ENCODE measurements around the gene ADGRG2.

- TF ChIP-seq, protein P1, sequence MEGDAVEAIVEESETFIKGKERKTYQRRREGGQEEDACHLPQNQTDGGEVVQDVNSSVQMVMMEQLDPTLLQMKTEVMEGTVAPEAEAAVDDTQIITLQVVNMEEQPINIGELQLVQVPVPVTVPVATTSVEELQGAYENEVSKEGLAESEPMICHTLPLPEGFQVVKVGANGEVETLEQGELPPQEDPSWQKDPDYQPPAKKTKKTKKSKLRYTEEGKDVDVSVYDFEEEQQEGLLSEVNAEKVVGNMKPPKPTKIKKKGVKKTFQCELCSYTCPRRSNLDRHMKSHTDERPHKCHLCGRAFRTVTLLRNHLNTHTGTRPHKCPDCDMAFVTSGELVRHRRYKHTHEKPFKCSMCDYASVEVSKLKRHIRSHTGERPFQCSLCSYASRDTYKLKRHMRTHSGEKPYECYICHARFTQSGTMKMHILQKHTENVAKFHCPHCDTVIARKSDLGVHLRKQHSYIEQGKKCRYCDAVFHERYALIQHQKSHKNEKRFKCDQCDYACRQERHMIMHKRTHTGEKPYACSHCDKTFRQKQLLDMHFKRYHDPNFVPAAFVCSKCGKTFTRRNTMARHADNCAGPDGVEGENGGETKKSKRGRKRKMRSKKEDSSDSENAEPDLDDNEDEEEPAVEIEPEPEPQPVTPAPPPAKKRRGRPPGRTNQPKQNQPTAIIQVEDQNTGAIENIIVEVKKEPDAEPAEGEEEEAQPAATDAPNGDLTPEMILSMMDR (IDR thresholded peaks at IDR 0.05): no peak
- no peak for TF ChIP-seq POLR2A (IDR thresholded peaks at IDR 0.05)
These were observed 147.3 kb downstream of the ADGRG2 start for GRCh38 chrX:18974993-18975392.

Data from testis (tissue), 2 donors.